Endothelial cell of umbilical vein (primary cell): Measurements from ENCODE around the gene SORCS2. TPM values are rescaled to one million over a fixed set of nuclear protein-coding genes. Genes with fewer than 3 reads are reported as not detected.

Experiments
- BruUV-seq: library from RNA; stranded (reverse); fragments of 400-500 nt; replicated peaks from 2 replicates; lab custom pipeline; 2021; lab: Mats Ljungman, UMichigan
- CTCF ChIA-PET: fragments of 300-600, 350-600 bp; sonication (Branson Sonifier 250); formaldehyde crosslinking; loops from one replicate; lab custom pipeline; 2021; ENCODE audit warnings: antibody characterized with exemption, inconsistent platforms; lab: Charles Lee
- POLR2A ChIA-PET: fragments of 300-600, 350-600 bp; sonication (Branson Sonifier 250); formaldehyde crosslinking; loops from one replicate; lab custom pipeline; 2021; ENCODE audit warnings: antibody characterized with exemption, inconsistent platforms; lab: Charles Lee
- DNase-seq: peaks from one replicate; pipeline ENCODE4 v3.0.0-alpha.2; 2011; ENCODE audit warnings: low read depth, low spot score
- FAIRE-seq: peaks from 2 replicates; lab custom pipeline; 2011; peaks lifted over from hg19 to GRCh38; lab: Jason Lieb, UNC
- H2AFZ ChIP-seq: 2 replicates; pipeline ENCODE4 v1.6.0; 2012; ENCODE audit warnings: low read depth, low read length, control low read depth, inconsistent platforms
- H3K27ac ChIP-seq: 2 replicates; pipeline ENCODE4 v1.5.1; 2011; ENCODE audit warnings: low read depth, mild to moderate bottlenecking, control low read depth, low read length, moderate library complexity; ENCODE audit not compliant: insufficient read depth
- H3K27me3 ChIP-seq, 2 experiments: 2 replicates each; pipeline versions ENCODE4 v1.6.0 to v1.6.1; 2011; ENCODE audit warnings: low read length in 2 of 2, mixed read lengths in 1 of 2; ENCODE audit not compliant: control insufficient read depth in 2 of 2, insufficient read depth in 2 of 2
- H3K36me3 ChIP-seq, 2 experiments: 2 replicates in 1 of 2; 3 replicates in 1 of 2; pipeline ENCODE4 v1.5.1; 2011; ENCODE audit warnings: low read length in 2 of 2, mild to moderate bottlenecking in 1 of 2, moderate library complexity in 1 of 2; ENCODE audit not compliant: control insufficient read depth in 2 of 2, insufficient read depth in 2 of 2; ENCODE audit errors: extremely low read depth in 1 of 2
- H3K4me1 ChIP-seq: 3 replicates; pipeline ENCODE4 v1.5.1; 2011; ENCODE audit warnings: mild to moderate bottlenecking, low read length; ENCODE audit not compliant: control insufficient read depth, insufficient read depth; ENCODE audit errors: extremely low read depth
- H3K4me2 ChIP-seq: 2 replicates; pipeline ENCODE4 v1.6.1; 2011; ENCODE audit warnings: low read length, control low read depth, mixed read lengths; ENCODE audit not compliant: insufficient read depth
- H3K4me3 ChIP-seq, 3 experiments: fragments of 200-600 bp in 1 of 3; sonication (generic), shearing (Covaris generic) in 1 of 3; replicated peaks in 1 of 3; 2 replicates each; pipeline ENCODE4 v1.5.1; 2011 to 2016; ENCODE audit warnings: control low read depth in 3 of 3, low read length in 3 of 3, mild to moderate bottlenecking in 2 of 3, inconsistent platforms in 1 of 3, low read depth in 1 of 3, moderate library complexity in 1 of 3; ENCODE audit not compliant: insufficient read depth in 1 of 3
- H3K79me2 ChIP-seq: 2 replicates; pipeline ENCODE4 v1.6.0; 2012; ENCODE audit warnings: low read length, inconsistent platforms; ENCODE audit not compliant: control insufficient read depth, insufficient read depth
- H3K9ac ChIP-seq: replicated peaks from 2 replicates; pipeline ENCODE3; 2011; ENCODE audit warnings: low read length, control low read depth; ENCODE audit not compliant: insufficient read depth; ENCODE audit errors: extremely low read depth
- H3K9me1 ChIP-seq: replicated peaks from 3 replicates; pipeline ENCODE4 v1.6.0; 2011; ENCODE audit warnings: mild to moderate bottlenecking, low read length; ENCODE audit not compliant: control insufficient read depth, insufficient read depth; ENCODE audit errors: extremely low read depth
- H3K9me3 ChIP-seq: replicated peaks from 2 replicates; pipeline ENCODE4 v1.5.1; 2012; ENCODE audit warnings: low read length, inconsistent platforms; ENCODE audit not compliant: control insufficient read depth, insufficient read depth
- H4K20me1 ChIP-seq: replicated peaks from 2 replicates; pipeline ENCODE3; 2011; ENCODE audit warnings: mild to moderate bottlenecking, low read length; ENCODE audit not compliant: control insufficient read depth, insufficient read depth; ENCODE audit errors: extremely low read depth
- EZH2 ChIP-seq: IDR thresholded peaks from 2 replicates; pipeline ENCODE4 v1.6.1; 2012; ENCODE audit warnings: borderline replicate concordance, low read depth, mild to moderate bottlenecking, moderate library complexity, low read length, inconsistent platforms; ENCODE audit not compliant: severe bottlenecking
- FOS ChIP-seq: IDR thresholded peaks from 2 replicates; pipeline ENCODE4 v1.6.1; 2011; ENCODE audit warnings: mild to moderate bottlenecking, low read length, moderate library complexity, borderline replicate concordance; ENCODE audit not compliant: insufficient read depth
- GATA2 ChIP-seq: IDR thresholded peaks from 2 replicates; pipeline ENCODE4 v1.7.0; 2011; ENCODE audit warnings: low read depth, mild to moderate bottlenecking, moderate library complexity, mixed read lengths, low read length; ENCODE audit not compliant: insufficient read length, insufficient read depth
- JUN ChIP-seq: IDR thresholded peaks from 2 replicates; pipeline ENCODE4 v1.6.1; 2011; ENCODE audit warnings: borderline replicate concordance, low read depth; ENCODE audit not compliant: insufficient read length, insufficient read depth
- MYC ChIP-seq: IDR thresholded peaks from one replicate; pipeline ENCODE4 v1.6.1; 2011; ENCODE audit warnings: mild to moderate bottlenecking, low read depth, low read length
- POLR2A ChIP-seq: IDR thresholded peaks from 2 replicates; pipeline ENCODE4 v1.6.1; 2012; ENCODE audit warnings: low read depth, mild to moderate bottlenecking, control low read depth, low read length
- POLR2AphosphoS5 ChIP-seq: IDR thresholded peaks from 2 replicates; pipeline ENCODE4 v1.6.1; 2012; ENCODE audit warnings: low read depth, mild to moderate bottlenecking, control low read depth, low read length, moderate library complexity; ENCODE audit not compliant: insufficient read depth
- dilution Hi-C: fragments of 300-500 bp; cut with MboI; formaldehyde crosslinking; loops from one replicate; pipeline ENCODE4 v1.15.0; 2019; ENCODE audit warnings: low sequenced_read_pairs; ENCODE audit not compliant: extremely low pct_ligation_motif_present
- intact Hi-C: fragments of 100-400 bp; cut with micrococcal nuclease; formaldehyde crosslinking; loops from one replicate; pipeline ENCODE4 v1.10.0; 2022
- polyA plus RNA-seq, 4 experiments: library from polyadenylated mRNA; depleted of rRNA in 3 of 4; stranded (reverse) in 3 of 4; unstranded in 1 of 4; fragments of >200 nt; gene quantifications; 2 replicates each; pipeline versions ENCODE4 v1.2.1 to v1.2.3, GENCODE V29; 2011 to 2012; ENCODE audit warnings: missing spikeins in 1 of 4
- total RNA-seq: library from RNA; stranded (reverse); gene quantifications from 2 replicates; pipeline ENCODE4 v1.2.3, GENCODE V29; 2021
- TF ChIP-seq, protein P1 (sequence below), 2 donors: IDR thresholded peaks; 1 replicate in 1 of 2; 2 replicates in 1 of 2; pipeline ENCODE4 v1.5.1; 2011; ENCODE audit warnings: low read length in 2 of 2, mild to moderate bottlenecking in 2 of 2, moderate library complexity in 2 of 2, control low read depth in 1 of 2, inconsistent platforms in 1 of 2, low read depth in 1 of 2; ENCODE audit not compliant: insufficient read depth in 1 of 2; ENCODE audit errors: extremely low read depth in 1 of 2
- TF ChIP-seq, protein P2 (sequence below): IDR thresholded peaks from 2 replicates; pipeline ENCODE4 v1.6.1; 2011; ENCODE audit not compliant: insufficient read depth, insufficient read length

Gene SORCS2
- total and polyA plus RNA-seq, 2 donors (not counting 3 experiments of a cell fraction or from before 2014, with no cell fraction given): not detected

DNA sequence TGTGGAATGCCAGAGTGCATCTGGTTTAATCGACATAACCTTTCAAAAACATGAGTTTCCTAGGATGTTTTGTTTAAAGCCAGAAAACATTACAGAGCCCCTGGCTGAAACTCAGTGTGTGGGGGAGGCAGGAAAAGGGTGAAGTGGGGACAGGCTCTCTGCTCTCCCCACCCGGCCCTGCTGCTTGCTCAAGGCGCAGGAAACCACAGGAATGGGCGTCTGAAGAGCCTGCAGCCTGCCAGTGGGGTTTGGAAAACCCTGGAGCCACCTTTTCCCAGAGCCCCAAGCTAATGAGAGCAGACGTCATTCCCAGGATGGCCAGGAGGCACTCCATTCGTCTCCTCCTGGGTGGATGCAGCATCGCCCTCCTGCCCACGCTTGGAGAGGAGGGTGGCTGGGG lies 506.7 kb downstream of the SORCS2 start:
- CTCF ChIA-PET: no interaction called here
- no peak for TF ChIP-seq POLR2AphosphoS5
- no peak for TF ChIP-seq FOS
- no peak for TF ChIP-seq JUN
- TF ChIP-seq, protein P1, sequence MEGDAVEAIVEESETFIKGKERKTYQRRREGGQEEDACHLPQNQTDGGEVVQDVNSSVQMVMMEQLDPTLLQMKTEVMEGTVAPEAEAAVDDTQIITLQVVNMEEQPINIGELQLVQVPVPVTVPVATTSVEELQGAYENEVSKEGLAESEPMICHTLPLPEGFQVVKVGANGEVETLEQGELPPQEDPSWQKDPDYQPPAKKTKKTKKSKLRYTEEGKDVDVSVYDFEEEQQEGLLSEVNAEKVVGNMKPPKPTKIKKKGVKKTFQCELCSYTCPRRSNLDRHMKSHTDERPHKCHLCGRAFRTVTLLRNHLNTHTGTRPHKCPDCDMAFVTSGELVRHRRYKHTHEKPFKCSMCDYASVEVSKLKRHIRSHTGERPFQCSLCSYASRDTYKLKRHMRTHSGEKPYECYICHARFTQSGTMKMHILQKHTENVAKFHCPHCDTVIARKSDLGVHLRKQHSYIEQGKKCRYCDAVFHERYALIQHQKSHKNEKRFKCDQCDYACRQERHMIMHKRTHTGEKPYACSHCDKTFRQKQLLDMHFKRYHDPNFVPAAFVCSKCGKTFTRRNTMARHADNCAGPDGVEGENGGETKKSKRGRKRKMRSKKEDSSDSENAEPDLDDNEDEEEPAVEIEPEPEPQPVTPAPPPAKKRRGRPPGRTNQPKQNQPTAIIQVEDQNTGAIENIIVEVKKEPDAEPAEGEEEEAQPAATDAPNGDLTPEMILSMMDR (IDR thresholded peaks at IDR 0.05; ENCODE audit: extremely low read depth in 1 of 2, insufficient read depth in 1 of 2, low read depth in 1 of 2, low read length in 2 of 2): no peak
- TF ChIP-seq MYC: no peak
- TF ChIP-seq, protein P2, sequence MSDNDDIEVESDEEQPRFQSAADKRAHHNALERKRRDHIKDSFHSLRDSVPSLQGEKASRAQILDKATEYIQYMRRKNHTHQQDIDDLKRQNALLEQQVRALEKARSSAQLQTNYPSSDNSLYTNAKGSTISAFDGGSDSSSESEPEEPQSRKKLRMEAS: no peak
- no peak for TF ChIP-seq GATA2
- no peak for TF ChIP-seq POLR2A
- no peak for TF ChIP-seq EZH2
- dilution Hi-C loops (no loop called here), intact Hi-C loops (no loop called here)
- H4K20me1 ChIP-seq: no peaks in the 10 kb centered on the region
- no peak overlapping the region for H3K9ac ChIP-seq
- no peaks in the 10 kb centered on the region for H3K36me3 ChIP-seq
- no peak overlapping the region for H3K4me2 ChIP-seq
- BruUV-seq: no TSS peak
- POLR2A ChIA-PET: no interaction called here
- H3K27ac ChIP-seq: no peak overlapping the region
- H3K9me1 ChIP-seq: no peaks in the 10 kb centered on the region
- H3K27me3 ChIP-seq: no peaks in the 10 kb centered on the region
- DNase-seq (no peak), FAIRE-seq (no peak)
- H3K9me3 ChIP-seq: no peaks in the 10 kb centered on the region
- no peak overlapping the region for H2AFZ ChIP-seq
- no peak overlapping the region for H3K4me3 ChIP-seq
- H3K4me1 ChIP-seq: no peaks in the 10 kb centered on the region
- H3K79me2 ChIP-seq: no peaks in the 10 kb centered on the region
